ENCODE measurements around the gene PGA4.
"Not testable (repeated sequence)": the region's sequence is repeated elsewhere in the genome, so short reads cannot be mapped to it uniquely, and the experiment has no call there.

Gene PGA4

GRCh38 chr11:61252332-61252731, 30.2 kb downstream of the PGA4 start:
- not testable (repeated sequence) for DNase-seq

- peak; percentile 40 for DNase-seq
Measured at GRCh38 chr11:61254403-61255025, 32.4 kb downstream of the PGA4 start.

GRCh38 chr11:61256710-61257482, 34.7 kb downstream of the PGA4 start:
- DNase-seq, result no peak

GRCh38 chr11:61258546-61258945, 36.4 kb downstream of the PGA4 start:
- no peak for DNase-seq

- no peak for DNase-seq
Measured at GRCh38 chr11:61259363-61259762, 37.2 kb downstream of the PGA4 start.

- no peak for DNase-seq
Measured at GRCh38 chr11:61264371-61264770, 42.2 kb downstream of the PGA4 start.

GRCh38 chr11:61264795-61265194, 42.6 kb downstream of the PGA4 start:
- DNase-seq, result no peak

GRCh38 chr11:61265357-61265756, 43.2 kb downstream of the PGA4 start:
- no peak for DNase-seq

GRCh38 chr11:61266602-61267001, 44.5 kb downstream of the PGA4 start:
- no peak for DNase-seq

- no peak for DNase-seq
Measured at GRCh38 chr11:61267437-61267841, 45.3 kb downstream of the PGA4 start.

GRCh38 chr11:61268588-61269250, 46.6 kb downstream of the PGA4 start:
- no peak for DNase-seq

- DNase-seq, result no peak
Measured at GRCh38 chr11:61270354-61271076, 48.4 kb downstream of the PGA4 start.

GRCh38 chr11:61272731-61273130, 50.6 kb downstream of the PGA4 start:
- no peak for DNase-seq

- DNase-seq, result no peak
Measured at GRCh38 chr11:61273178-61274078, 51.3 kb downstream of the PGA4 start.

- no peak for DNase-seq
Measured at GRCh38 chr11:61274084-61274483, 51.9 kb downstream of the PGA4 start.

- no peak for DNase-seq
Measured at GRCh38 chr11:61275191-61275590, 53.0 kb downstream of the PGA4 start.

GRCh38 chr11:61277186-61278000, 55.2 kb downstream of the PGA4 start:
- DNase-seq, result no peak

GRCh38 chr11:61278001-61278470, 55.9 kb downstream of the PGA4 start:
- DNase-seq, result no peak

GRCh38 chr11:61279934-61280659, 58.0 kb downstream of the PGA4 start:
- DNase-seq, result peak; percentile 43

- no peak for DNase-seq
Measured at GRCh38 chr11:61280883-61281580, 58.9 kb downstream of the PGA4 start.

Data from fibroblast of skin of right biceps (primary cell).